HepG2 (cell line): ENCODE measurements around the gene ENDOG. TPM values are rescaled to one million over a fixed set of nuclear protein-coding genes. Genes with fewer than 3 reads are reported as not detected.

ENCODE experiments used
- AKAP8 ChIP-seq: sonication (generic); formaldehyde crosslinking; IDR thresholded peaks from 2 replicates; pipeline ENCODE4 v1.5.1; 2020; ENCODE audit warnings: mild to moderate bottlenecking, missing genetic modification reagents
- CSRNP1 ChIP-seq: sonication (generic); formaldehyde crosslinking; IDR thresholded peaks from 2 replicates; pipeline ENCODE4 v1.8.1; 2023; ENCODE audit warnings: mild to moderate bottlenecking, missing genetic modification reagents
- DNMT1 ChIP-seq: sonication (generic); formaldehyde crosslinking; IDR thresholded peaks from 2 replicates; pipeline ENCODE4 v1.5.1; 2020; ENCODE audit warnings: mild to moderate bottlenecking, missing genetic modification reagents
- EED ChIP-seq: sonication (generic); formaldehyde crosslinking; IDR thresholded peaks from 2 replicates; pipeline ENCODE4 v1.5.0; 2020; ENCODE audit warnings: mild to moderate bottlenecking, missing genetic modification reagents
- ESRRA ChIP-seq: sonication (generic); formaldehyde crosslinking; IDR thresholded peaks from 2 replicates; pipeline ENCODE4 v1.5.1; 2020; ENCODE audit warnings: mild to moderate bottlenecking, low read depth, missing genetic modification reagents
- ETV5 ChIP-seq: IDR thresholded peaks from 2 replicates; pipeline ENCODE4 v1.6.1; 2018; ENCODE audit warnings: missing biosample characterization, missing genetic modification reagents, inconsistent platforms, borderline replicate concordance
- ETV6 ChIP-seq: sonication (generic); formaldehyde crosslinking; conservative IDR thresholded peaks from 2 replicates; pipeline ENCODE4 v1.4.0; 2020; ENCODE audit warnings: missing genetic modification reagents
- FOXO4 ChIP-seq: sonication (generic); formaldehyde crosslinking; conservative IDR thresholded peaks from 2 replicates; pipeline ENCODE4 v1.8.1; 2023; ENCODE audit warnings: missing genetic modification reagents
- HIVEP1 ChIP-seq: sonication (generic); formaldehyde crosslinking; IDR thresholded peaks from 2 replicates; pipeline ENCODE4 v1.4.0; 2020; ENCODE audit warnings: mild to moderate bottlenecking, missing genetic modification reagents
- IRF9 ChIP-seq: sonication (generic); formaldehyde crosslinking; IDR thresholded peaks from 2 replicates; pipeline ENCODE4 v1.8.0; 2022; ENCODE audit warnings: missing genetic modification reagents, mild to moderate bottlenecking, borderline replicate concordance
- KLF15 ChIP-seq: sonication (generic); formaldehyde crosslinking; IDR thresholded peaks from 2 replicates; pipeline ENCODE4 v1.8.1; 2023; ENCODE audit warnings: borderline replicate concordance, mild to moderate bottlenecking, inconsistent platforms, missing genetic modification reagents, mixed read lengths
- MAFG ChIP-seq: sonication (generic); formaldehyde crosslinking; IDR thresholded peaks from 2 replicates; pipeline ENCODE4 v1.5.1; 2020; ENCODE audit warnings: mild to moderate bottlenecking, missing genetic modification reagents
- MEIS2 ChIP-seq: sonication (generic); formaldehyde crosslinking; IDR thresholded peaks from 2 replicates; pipeline ENCODE4 v1.9.0; 2021; ENCODE audit warnings: mild to moderate bottlenecking, missing genetic modification reagents
- SAFB2 ChIP-seq: sonication (generic); formaldehyde crosslinking; IDR thresholded peaks from 2 replicates; pipeline ENCODE4 v1.5.1; 2020; ENCODE audit warnings: missing genetic modification reagents, low read depth, mild to moderate bottlenecking, borderline replicate concordance
- SALL2 ChIP-seq: sonication (generic); formaldehyde crosslinking; IDR thresholded peaks from 2 replicates; pipeline ENCODE4 v1.8.1; 2023; ENCODE audit warnings: mild to moderate bottlenecking, missing genetic modification reagents, inconsistent platforms
- ZNF446 ChIP-seq: sonication (generic); formaldehyde crosslinking; IDR thresholded peaks from 2 replicates; pipeline ENCODE4 v1.5.0; 2020; ENCODE audit warnings: mild to moderate bottlenecking, missing genetic modification reagents
- ZNF501 ChIP-seq: sonication (generic); formaldehyde crosslinking; IDR thresholded peaks from 2 replicates; pipeline ENCODE4 v1.5.1; 2020; ENCODE audit warnings: mild to moderate bottlenecking, moderate library complexity, missing genetic modification reagents
- ZNF589 ChIP-seq: sonication (generic); formaldehyde crosslinking; conservative IDR thresholded peaks from 2 replicates; pipeline ENCODE4 v1.8.0; 2022; ENCODE audit warnings: mild to moderate bottlenecking, moderate library complexity, missing genetic modification reagents
- ZNF747 ChIP-seq: sonication (generic); formaldehyde crosslinking; IDR thresholded peaks from 2 replicates; pipeline ENCODE4 v1.8.1; 2023; ENCODE audit warnings: missing genetic modification reagents, mild to moderate bottlenecking, borderline replicate concordance
- ZNF768 ChIP-seq: sonication (generic); formaldehyde crosslinking; IDR thresholded peaks from 2 replicates; pipeline ENCODE4 v1.4.0; 2020; ENCODE audit warnings: missing genetic modification reagents
- ZNF772 ChIP-seq: sonication (generic); formaldehyde crosslinking; IDR thresholded peaks from 2 replicates; pipeline ENCODE4 v1.5.0; 2020; ENCODE audit warnings: mild to moderate bottlenecking, missing genetic modification reagents
- ZNF773 ChIP-seq: sonication (generic); formaldehyde crosslinking; IDR thresholded peaks from 2 replicates; pipeline ENCODE4 v1.4.0; 2020; ENCODE audit warnings: missing genetic modification reagents, borderline replicate concordance
- ZNF776 ChIP-seq: sonication (generic); formaldehyde crosslinking; IDR thresholded peaks from 2 replicates; pipeline ENCODE4 v1.4.0; 2020; ENCODE audit warnings: mild to moderate bottlenecking, missing genetic modification reagents
- polyA plus RNA-seq, 8 experiments: library from polyadenylated mRNA; depleted of rRNA in 3 of 8; stranded (reverse) in 7 of 8; unstranded in 1 of 8; fragments of >200 nt; fragmentation: Illumina TruSeq in 4 of 8; extraction: Trizol in 4 of 8; gene quantifications; 2 replicates each; pipeline versions ENCODE4 v1.2.1 to v1.2.3, GENCODE V29; 2011 to 2016; ENCODE audit warnings: low read depth in 4 of 8, missing spikeins in 1 of 8, mixed read lengths in 1 of 8; ENCODE audit not compliant: insufficient read depth in 1 of 8
- total RNA-seq, 5 experiments: library from RNA; depleted of rRNA; stranded (reverse); fragments of >200 nt; fragmentation: Illumina TruSeq; extraction: Trizol; gene quantifications; 2 replicates each; pipeline ENCODE4 v1.2.3, GENCODE V29; 2016; ENCODE audit warnings: low read depth in 1 of 5
- TF ChIP-seq, protein P1 (sequence below): sonication (generic); formaldehyde crosslinking; IDR thresholded peaks from 2 replicates; pipeline ENCODE4 v1.8.1; 2023; ENCODE audit warnings: mild to moderate bottlenecking, moderate library complexity, missing genetic modification reagents

The ENDOG gene
- total and polyA plus RNA-seq, 2 of the 13 experiments (the other 11 are each of a cell fraction or from before 2014, with no cell fraction given), result 26.3 to 28.8 TPM

- TF ChIP-seq MEIS2 (CRISPR knock-in tag), result peak; percentile 65; the same call in 1 of the 2 replicates
- 0 out of 2 replicates have a peak, but pooled peaks have one; percentile 39 for TF ChIP-seq ZNF589 (CRISPR knock-in tag)
- no peak for TF ChIP-seq ETV5 (CRISPR knock-in tag)
- TF ChIP-seq IRF9 (CRISPR knock-in tag), result peak; percentile 60; the same call in 1 of the 2 replicates
- TF ChIP-seq ZNF772 (CRISPR knock-in tag), result peak; percentile 79; the same call in 1 of the 2 replicates
- TF ChIP-seq, protein P1, sequence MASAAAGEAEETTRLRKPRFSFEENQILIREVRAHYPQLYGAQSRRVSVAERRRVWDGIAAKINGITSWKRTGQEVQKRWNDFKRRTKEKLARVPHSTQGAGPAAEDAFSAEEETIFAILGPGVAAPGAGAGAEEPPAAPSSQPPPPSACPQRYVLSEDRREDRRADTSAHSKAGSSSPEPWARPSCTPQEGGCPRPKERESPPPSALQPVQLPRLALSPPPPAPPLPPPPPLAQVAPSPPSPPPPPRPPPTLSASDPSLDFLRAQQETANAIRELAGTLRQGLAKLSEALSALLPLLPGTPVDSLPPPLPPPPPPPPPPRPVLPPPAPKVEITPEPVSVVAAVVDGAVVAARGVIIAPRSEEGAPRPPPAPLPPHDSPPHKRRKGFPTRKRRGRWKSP (CRISPR knock-in tag), result peak; percentile 41; the same call in 1 of the 2 replicates
- peak; percentile 28; the same call in 1 of the 2 replicates for TF ChIP-seq CSRNP1
- peak; percentile 31; the same call in 1 of the 2 replicates for TF ChIP-seq EED (CRISPR knock-in tag)
- peak; percentile 66; the same call in 1 of the 2 replicates for TF ChIP-seq ZNF773
- TF ChIP-seq ZNF747 (CRISPR knock-in tag), result peak; percentile 43; the same call in 1 of the 2 replicates
- peak; percentile 46; the same call in 1 of the 2 replicates for TF ChIP-seq ZNF776 (CRISPR knock-in tag)
- TF ChIP-seq DNMT1, result 0 out of 2 replicates have a peak, but pooled peaks have one; percentile 70
- no peak for TF ChIP-seq FOXO4
- peak; percentile 49; the same call in 1 of the 2 replicates for TF ChIP-seq KLF15 (CRISPR knock-in tag)
- TF ChIP-seq ETV6, result 0 out of 2 replicates have a peak, but pooled peaks have one; percentile 67
- peak; percentile 82 for TF ChIP-seq ZNF768 (CRISPR knock-in tag)
- TF ChIP-seq SAFB2 (CRISPR knock-in tag), result peak; percentile 70
- peak; percentile 73 for TF ChIP-seq ZNF446 (CRISPR knock-in tag)
- peak; percentile 67; the same call in 1 of the 2 replicates for TF ChIP-seq AKAP8 (CRISPR knock-in tag)
- peak; percentile 39; the same call in 1 of the 2 replicates for TF ChIP-seq HIVEP1 (CRISPR knock-in tag)
- TF ChIP-seq SALL2, result no peak; the same call in 1 of the 2 replicates
- 0 out of 2 replicates have a peak, but pooled peaks have one; percentile 38 for TF ChIP-seq ESRRA (CRISPR knock-in tag)
- 0 out of 2 replicates have a peak, but pooled peaks have one; percentile 20 for TF ChIP-seq MAFG
- peak; percentile 57 for TF ChIP-seq ZNF501 (CRISPR knock-in tag)
These were observed 777 bp downstream of the ENDOG start (continued) for GRCh38 chr9:128818839-128819715.
